Fibroblast of skin of right biceps (primary cell): ENCODE measurements around the gene RPRD2.

Source experiments
- DNase-seq: peaks from one replicate; pipeline ENCODE4 v3.0.0-alpha.2; 2013

RPRD2 gene

GRCh38 chr1:150516050-150516591 is 152.2 kb downstream of the RPRD2 start:
- DNase-seq = peak; percentile 34

GRCh38 chr1:150516616-150517015 is 152.7 kb downstream of the RPRD2 start:
- DNase-seq = no peak

GRCh38 chr1:150521196-150521968 is 157.4 kb downstream of the RPRD2 start:
- DNase-seq = no peak

GRCh38 chr1:150525348-150525747 is 161.4 kb downstream of the RPRD2 start:
- DNase-seq = no peak
